ENCODE data around the gene SDK1. TPM values are rescaled to one million over a fixed set of nuclear protein-coding genes. Genes with fewer than 3 reads are reported as not detected.

The SDK1 gene
- polyA plus RNA-seq, 3 donors = 3.2 to 6.6 (median 3.3) TPM

- no peak overlapping the region for H3K27ac ChIP-seq (ENCODE audit: low read depth, low read length)
- WGBS, 3 donors = 57 to 87% (median 68%) methylated on average over 11 of the region's 11 CpGs
These were observed 591.6 kb downstream of the SDK1 start for GRCh38 chr7:3892686-3893085.

- no peak overlapping the region for H3K27ac ChIP-seq (ENCODE audit: low read depth, low read length)
- 83 to 88% (median 86%) methylated on average over 12 of the region's 12 CpGs for WGBS, 3 donors
These were observed 592.2 kb downstream of the SDK1 start for GRCh38 chr7:3893151-3893788.

GRCh38 chr7:3893789-3894153 is 592.7 kb downstream of the SDK1 start:
- H3K27ac ChIP-seq (ENCODE audit: low read depth, low read length) = no peak overlapping the region
- WGBS, 3 donors = 59 to 83% (median 62%) methylated on average over 4 of the region's 4 CpGs

- no peak overlapping the region for H3K27ac ChIP-seq (ENCODE audit: low read depth, low read length)
- 70 to 81% (median 71%) methylated on average over 9 of the region's 9 CpGs for WGBS, 3 donors
These were observed 594.5 kb downstream of the SDK1 start for GRCh38 chr7:3895341-3896116.

GRCh38 chr7:3896169-3896765 is 595.2 kb downstream of the SDK1 start:
- H3K27ac ChIP-seq (ENCODE audit: low read depth, low read length) = no peak overlapping the region
- 61 to 85% (median 69%) methylated on average over 6 of the region's 6 CpGs for WGBS, 3 donors

- 73 to 78% (median 75%) methylated on average over 10 of the region's 10 CpGs for WGBS, 3 donors
- no peak overlapping the region for H3K27ac ChIP-seq (ENCODE audit: low read depth, low read length)
These were observed 596.6 kb downstream of the SDK1 start for GRCh38 chr7:3897430-3898372.

- H3K27ac ChIP-seq (ENCODE audit: low read depth, low read length) = no peak overlapping the region
- 76 to 90% (median 80%) methylated on average over 9 of the region's 9 CpGs for WGBS, 3 donors
These were observed 598.5 kb downstream of the SDK1 start for GRCh38 chr7:3899559-3899991.

GRCh38 chr7:3908153-3908552 is 607.1 kb downstream of the SDK1 start:
- WGBS, 3 donors = 94 to 95% (median 94%) methylated on average over 19 of the region's 19 CpGs
- no peak overlapping the region for H3K27ac ChIP-seq (ENCODE audit: low read depth, low read length)

- H3K27ac ChIP-seq (ENCODE audit: low read depth, low read length) = no peak overlapping the region
- 90 to 98% (median 94%) methylated on average over 7 of the region's 7 CpGs for WGBS, 3 donors
These were observed 608.1 kb downstream of the SDK1 start for GRCh38 chr7:3909128-3909527.

GRCh38 chr7:3910054-3910453 is 609.0 kb downstream of the SDK1 start:
- WGBS, 3 donors = 88 to 93% (median 93%) methylated on average over 6 of the region's 6 CpGs
- no peak overlapping the region for H3K27ac ChIP-seq (ENCODE audit: low read depth, low read length)

GRCh38 chr7:3911685-3912084 is 610.6 kb downstream of the SDK1 start:
- no peak overlapping the region for H3K27ac ChIP-seq (ENCODE audit: low read depth, low read length)
- WGBS, 3 donors = 74 to 91% (median 80%) methylated on average over 4 of the region's 4 CpGs

- no peak overlapping the region for H3K27ac ChIP-seq (ENCODE audit: low read depth, low read length)
- 79 to 85% (median 83%) methylated on average over 7 of the region's 7 CpGs for WGBS, 3 donors
These were observed 611.2 kb downstream of the SDK1 start for GRCh38 chr7:3912291-3912690.

- WGBS, 3 donors = 74 to 87% (median 80%) methylated on average over 8 of the region's 8 CpGs
- H3K27ac ChIP-seq (ENCODE audit: low read depth, low read length) = no peak overlapping the region
These were observed 613.2 kb downstream of the SDK1 start for GRCh38 chr7:3914051-3914775.

- no peak overlapping the region for H3K27ac ChIP-seq (ENCODE audit: low read depth, low read length)
- 82 to 93% (median 88%) methylated on average over 9 of the region's 9 CpGs for WGBS, 3 donors
These were observed 614.4 kb downstream of the SDK1 start for GRCh38 chr7:3915337-3915878.

GRCh38 chr7:3916146-3916545 is 615.1 kb downstream of the SDK1 start:
- no peak overlapping the region for H3K27ac ChIP-seq (ENCODE audit: low read depth, low read length)
- 31 to 74% (median 69%) methylated on average over 1 of the region's 1 CpG for WGBS, 3 donors

- 55 to 60% (median 56%) methylated on average over 4 of the region's 4 CpGs for WGBS, 3 donors
- no peak overlapping the region for H3K27ac ChIP-seq (ENCODE audit: low read depth, low read length)
These were observed 616.4 kb downstream of the SDK1 start for GRCh38 chr7:3917436-3917835.

- WGBS, 3 donors = 70 to 83% (median 73%) methylated on average over 8 of the region's 8 CpGs
- no peak overlapping the region for H3K27ac ChIP-seq (ENCODE audit: low read depth, low read length)
These were observed 617.5 kb downstream of the SDK1 start for GRCh38 chr7:3918576-3918975.

- no peak overlapping the region for H3K27ac ChIP-seq (ENCODE audit: low read depth, low read length)
- WGBS, 3 donors = 46 to 65% (median 53%) methylated on average over 10 of the region's 10 CpGs
These were observed 621.2 kb downstream of the SDK1 start for GRCh38 chr7:3922175-3922635.
